Activated CD4-positive, alpha-beta T cell treated with anti-CD3 and anti-CD28 coated beads, Interleukin-2, amount 10 ng/mL, durations not matched to agents 24 days and 14 days (primary cell): ENCODE measurements around the gene GSTT2. TPM values are rescaled to one million over a fixed set of nuclear protein-coding genes. Genes with fewer than 3 reads are reported as not detected.
A peak's percentile ranks its signal among the peaks of the same experiment; 100 is the strongest.

ENCODE experiments used
- DNase-seq: peaks from one replicate; pipeline ENCODE4 v3.0.0; 2022
- H3K27ac Mint-ChIP-seq: one replicate; pipeline ENCODE4 v1.8.0; 2022; ENCODE audit warnings: mild to moderate bottlenecking, mixed read lengths
- H3K27me3 Mint-ChIP-seq: one replicate; pipeline ENCODE4 v1.8.0; 2022; ENCODE audit warnings: mixed read lengths
- H3K36me3 Mint-ChIP-seq: one replicate; pipeline ENCODE4 v1.8.0; 2022; ENCODE audit warnings: low read depth, mild to moderate bottlenecking, mixed read lengths
- H3K4me1 Mint-ChIP-seq: one replicate; pipeline ENCODE4 v1.8.0; 2021; ENCODE audit warnings: mixed read lengths
- H3K4me3 Mint-ChIP-seq: one replicate; pipeline ENCODE4 v1.8.0; 2022; ENCODE audit warnings: mild to moderate bottlenecking, moderate library complexity, mixed read lengths
- H3K9me3 Mint-ChIP-seq: one replicate; pipeline ENCODE4 v1.8.0; 2021; ENCODE audit warnings: mixed read lengths
- intact Hi-C: fragments of 100-400 bp; cut with micrococcal nuclease; formaldehyde crosslinking; loops from one replicate; pipeline ENCODE4 v1.15.1; 2023
- total RNA-seq: library from RNA; stranded (reverse); gene quantifications from 2 replicates; pipeline ENCODE4 v1.2.3, GENCODE V29; 2022

GSTT2 gene
- total RNA-seq, 1 donor from 2014 or later, result 0.42 TPM

- no peak overlapping the region for H3K27ac Mint-ChIP-seq
- H3K4me1 Mint-ChIP-seq, result peaks cover 15% of the 10 kb centered on the region
- DNase-seq, result peak; percentile 60
- intact Hi-C loops, result no loop called here
- peaks cover 2% of the 10 kb centered on the region for H3K36me3 Mint-ChIP-seq
- no peaks in the 10 kb centered on the region for H3K9me3 Mint-ChIP-seq
- H3K27me3 Mint-ChIP-seq, result no peaks in the 10 kb centered on the region
- no peak overlapping the region for H3K4me3 Mint-ChIP-seq
These were observed 27.5 kb downstream of the GSTT2 start for GRCh38 chr22:24007253-24008021.

GRCh38 chr22:24008022-24008283 is 28.0 kb downstream of the GSTT2 start:
- no peaks in the 10 kb centered on the region for H3K9me3 Mint-ChIP-seq
- no peaks in the 10 kb centered on the region for H3K27me3 Mint-ChIP-seq
- intact Hi-C loops, result no loop called here
- no peak for DNase-seq
- H3K36me3 Mint-ChIP-seq, result peaks cover 2% of the 10 kb centered on the region
- H3K27ac Mint-ChIP-seq, result no peak overlapping the region
- H3K4me3 Mint-ChIP-seq, result no peak overlapping the region
- H3K4me1 Mint-ChIP-seq, result peaks cover 17% of the 10 kb centered on the region

- Mint-ChIP-seq H3K36me3 (peaks cover 2% of the 10 kb centered on the region), H3K27me3 (no peaks in the 10 kb centered on the region), H3K9me3 (no peaks in the 10 kb centered on the region), H3K4me1 (peaks cover 19% of the 10 kb centered on the region), H3K4me3 (no peak overlapping the region), H3K27ac (no peak overlapping the region)
- DNase-seq, result peak; percentile 54
- intact Hi-C loops, result no loop called here
These were observed 28.7 kb downstream of the GSTT2 start for GRCh38 chr22:24008381-24009226.

GRCh38 chr22:24009227-24010017 is 29.5 kb downstream of the GSTT2 start:
- intact Hi-C loops, result loop anchor here (10.0 kb wide), 1 partner anchor 545 kb away; the partner anchor contains the start of genes GUCD1 and SNRPD3
- peak; percentile 54 for DNase-seq
- no peak overlapping the region for H3K4me3 Mint-ChIP-seq
- H3K4me1 Mint-ChIP-seq, result peaks cover 23% of the 10 kb centered on the region
- H3K27me3 Mint-ChIP-seq, result no peaks in the 10 kb centered on the region
- H3K27ac Mint-ChIP-seq, result peak overlapping the region; percentile 57
- H3K9me3 Mint-ChIP-seq, result no peaks in the 10 kb centered on the region
- peaks cover 2% of the 10 kb centered on the region for H3K36me3 Mint-ChIP-seq

- Mint-ChIP-seq H3K4me1 (peaks cover 28% of the 10 kb centered on the region), H3K9me3 (no peaks in the 10 kb centered on the region), H3K4me3 (peak overlapping the region; percentile 55), H3K27me3 (no peaks in the 10 kb centered on the region), H3K27ac (peak overlapping the region; percentile 77), H3K36me3 (peaks cover 5% of the 10 kb centered on the region)
- intact Hi-C loops, result loop anchor here (10.0 kb wide), 1 partner anchor 545 kb away; the partner anchor contains the start of genes GUCD1 and SNRPD3
- DNase-seq, result no peak
These were observed 30.1 kb downstream of the GSTT2 start for GRCh38 chr22:24010018-24010391.

GRCh38 chr22:24011735-24012068 is 31.8 kb downstream of the GSTT2 start:
- Mint-ChIP-seq H3K4me1 (peaks cover 33% of the 10 kb centered on the region), H3K27me3 (no peaks in the 10 kb centered on the region), H3K4me3 (peak overlapping the region; percentile 97), H3K9me3 (no peaks in the 10 kb centered on the region), H3K36me3 (peaks cover 12% of the 10 kb centered on the region), H3K27ac (peak overlapping the region; percentile 98)
- intact Hi-C loops, result loop anchor here (10.0 kb wide), 1 partner anchor 543 kb away; the partner anchor contains the start of genes GUCD1 and SNRPD3
- no peak for DNase-seq

GRCh38 chr22:24016156-24016555 is 36.2 kb downstream of the GSTT2 start:
- H3K27ac Mint-ChIP-seq, result no peak overlapping the region
- H3K4me3 Mint-ChIP-seq, result no peak overlapping the region
- intact Hi-C loops, result loop anchor here (10.0 kb wide), 1 partner anchor 539 kb away; the partner anchor contains the start of genes GUCD1 and SNRPD3

GRCh38 chr22:24021304-24021703 is 41.4 kb downstream of the GSTT2 start:
- Mint-ChIP-seq H3K4me1 (peaks cover 31% of the 10 kb centered on the region), H3K9me3 (peaks cover 3% of the 10 kb centered on the region), H3K27ac (no peak overlapping the region), H3K27me3 (no peaks in the 10 kb centered on the region), H3K4me3 (no peak overlapping the region), H3K36me3 (peaks cover 52% of the 10 kb centered on the region)
- intact Hi-C loops, result no loop called here
- no peak for DNase-seq

More at GRCh38 chr22:24016156-24016555, 36.2 kb downstream of the GSTT2 start:
- peaks cover 32% of the 10 kb centered on the region for H3K4me1 Mint-ChIP-seq
- H3K9me3 Mint-ChIP-seq, result no peaks in the 10 kb centered on the region
- no peak for DNase-seq
- no peaks in the 10 kb centered on the region for H3K27me3 Mint-ChIP-seq
- H3K36me3 Mint-ChIP-seq, result peaks cover 29% of the 10 kb centered on the region

- Mint-ChIP-seq H3K27ac (peak overlapping the region; percentile 73), H3K4me3 (no peak overlapping the region), H3K4me1 (peaks cover 31% of the 10 kb centered on the region), H3K36me3 (peaks cover 45% of the 10 kb centered on the region), H3K27me3 (no peaks in the 10 kb centered on the region), H3K9me3 (peaks cover 3% of the 10 kb centered on the region)
- intact Hi-C loops, result no loop called here
- DNase-seq, result no peak
These were observed 43.4 kb downstream of the GSTT2 start for GRCh38 chr22:24023204-24023789.

- Mint-ChIP-seq H3K9me3 (peaks cover 3% of the 10 kb centered on the region), H3K27me3 (no peaks in the 10 kb centered on the region), H3K4me3 (no peak overlapping the region), H3K36me3 (peaks cover 41% of the 10 kb centered on the region), H3K4me1 (peaks cover 35% of the 10 kb centered on the region), H3K27ac (no peak overlapping the region)
- intact Hi-C loops, result no loop called here
- no peak for DNase-seq
These were observed 44.4 kb downstream of the GSTT2 start for GRCh38 chr22:24024354-24024753.

- no peak overlapping the region for H3K27ac Mint-ChIP-seq
- intact Hi-C loops, result no loop called here
- DNase-seq, result no peak
These were observed 45.5 kb downstream of the GSTT2 start for GRCh38 chr22:24025475-24025874.

GRCh38 chr22:24026056-24026455 is 46.1 kb downstream of the GSTT2 start:
- Mint-ChIP-seq H3K4me1 (peaks cover 34% of the 10 kb centered on the region), H3K36me3 (peaks cover 40% of the 10 kb centered on the region), H3K27me3 (no peaks in the 10 kb centered on the region), H3K9me3 (peaks cover 3% of the 10 kb centered on the region), H3K4me3 (no peak overlapping the region), H3K27ac (no peak overlapping the region)
- intact Hi-C loops, result no loop called here
- DNase-seq, result no peak

More at GRCh38 chr22:24025475-24025874, 45.5 kb downstream of the GSTT2 start:
- Mint-ChIP-seq H3K36me3 (peaks cover 39% of the 10 kb centered on the region), H3K4me1 (peaks cover 32% of the 10 kb centered on the region), H3K9me3 (peaks cover 3% of the 10 kb centered on the region), H3K4me3 (no peak overlapping the region), H3K27me3 (no peaks in the 10 kb centered on the region)

- Mint-ChIP-seq H3K9me3 (peaks cover 3% of the 10 kb centered on the region), H3K36me3 (peaks cover 41% of the 10 kb centered on the region), H3K27me3 (no peaks in the 10 kb centered on the region), H3K4me3 (no peak overlapping the region), H3K27ac (no peak overlapping the region), H3K4me1 (peaks cover 34% of the 10 kb centered on the region)
- intact Hi-C loops, result no loop called here
- DNase-seq, result no peak
These were observed 46.8 kb downstream of the GSTT2 start for GRCh38 chr22:24026733-24027132.
